Measurements from ENCODE around the gene RAB28.
"Not testable (repeated sequence)": the region's sequence is repeated elsewhere in the genome, so short reads cannot be mapped to it uniquely, and the experiment has no call there.

RAB28 gene

DNA sequence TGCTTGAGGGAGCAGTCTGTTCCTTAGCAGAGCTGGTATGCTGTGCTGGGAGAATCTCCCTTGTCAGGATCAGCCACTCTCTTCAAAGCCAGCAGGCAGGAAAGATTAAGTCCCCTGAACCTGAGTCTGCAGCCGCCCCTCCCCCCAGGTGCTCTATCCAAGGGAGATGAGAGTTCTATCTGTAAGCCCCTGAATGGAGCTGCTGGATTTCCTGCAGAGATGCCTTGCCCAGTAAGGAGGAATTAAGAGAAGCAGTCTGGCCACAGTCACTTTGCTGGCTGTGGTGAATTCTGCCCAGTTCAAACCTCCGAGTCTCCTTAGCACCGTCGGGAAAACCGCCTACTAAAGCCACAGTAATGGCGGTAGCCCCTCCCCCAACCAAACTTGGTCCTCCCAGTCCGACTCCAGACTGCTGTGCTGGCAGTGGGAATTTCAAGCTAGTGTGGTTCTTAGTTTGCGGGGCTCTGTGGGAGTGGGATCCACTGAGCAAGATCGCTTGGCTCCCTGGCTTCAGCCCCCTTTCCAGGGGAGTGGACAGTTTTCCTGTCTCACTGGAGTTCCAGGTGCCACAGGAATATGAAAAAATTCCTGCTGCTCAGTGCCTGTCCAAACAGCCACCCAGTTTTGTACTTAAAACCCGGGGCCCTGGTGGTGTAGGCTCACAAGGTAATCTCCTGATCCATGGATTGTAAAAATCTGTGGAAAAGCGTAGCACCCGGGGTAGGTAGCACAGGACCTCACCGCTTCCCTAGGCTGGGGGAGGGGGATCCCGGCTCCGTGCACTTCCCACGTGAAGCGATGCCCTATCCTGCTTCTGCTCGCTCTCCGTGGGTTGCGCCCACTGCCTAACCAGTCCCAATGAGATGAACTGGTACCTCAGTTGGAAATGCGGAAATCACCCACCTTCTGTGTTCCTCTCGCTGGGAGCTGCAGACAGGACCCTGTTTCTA, 38.0 kb downstream of the RAB28 start:
- DNase-seq = no peak

DNA sequence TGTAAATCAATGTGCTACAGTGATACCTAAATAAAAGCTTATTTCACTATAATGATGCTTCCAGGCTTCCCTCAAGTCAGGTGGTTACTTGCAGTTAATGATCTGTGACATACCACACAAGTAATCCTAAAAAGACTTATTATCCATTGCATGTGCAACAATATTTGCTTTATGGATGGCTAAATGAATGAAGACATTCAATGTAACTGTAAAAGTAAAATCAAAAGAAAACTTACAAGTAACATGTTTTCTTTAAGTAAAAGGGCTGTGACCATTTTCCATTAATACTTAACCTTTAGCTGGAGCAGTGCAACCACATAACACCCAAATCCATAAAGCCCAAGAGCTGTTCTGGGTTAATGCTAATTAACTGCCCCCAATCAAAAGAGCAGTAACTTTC, 42.6 kb downstream of the RAB28 start:
- no peak for DNase-seq

GRCh38 chr4:13436962-13437361, 47.2 kb downstream of the RAB28 start:
- no peak for DNase-seq

GRCh38 chr4:13432453-13432852, 51.7 kb downstream of the RAB28 start:
- DNase-seq = no peak

DNA sequence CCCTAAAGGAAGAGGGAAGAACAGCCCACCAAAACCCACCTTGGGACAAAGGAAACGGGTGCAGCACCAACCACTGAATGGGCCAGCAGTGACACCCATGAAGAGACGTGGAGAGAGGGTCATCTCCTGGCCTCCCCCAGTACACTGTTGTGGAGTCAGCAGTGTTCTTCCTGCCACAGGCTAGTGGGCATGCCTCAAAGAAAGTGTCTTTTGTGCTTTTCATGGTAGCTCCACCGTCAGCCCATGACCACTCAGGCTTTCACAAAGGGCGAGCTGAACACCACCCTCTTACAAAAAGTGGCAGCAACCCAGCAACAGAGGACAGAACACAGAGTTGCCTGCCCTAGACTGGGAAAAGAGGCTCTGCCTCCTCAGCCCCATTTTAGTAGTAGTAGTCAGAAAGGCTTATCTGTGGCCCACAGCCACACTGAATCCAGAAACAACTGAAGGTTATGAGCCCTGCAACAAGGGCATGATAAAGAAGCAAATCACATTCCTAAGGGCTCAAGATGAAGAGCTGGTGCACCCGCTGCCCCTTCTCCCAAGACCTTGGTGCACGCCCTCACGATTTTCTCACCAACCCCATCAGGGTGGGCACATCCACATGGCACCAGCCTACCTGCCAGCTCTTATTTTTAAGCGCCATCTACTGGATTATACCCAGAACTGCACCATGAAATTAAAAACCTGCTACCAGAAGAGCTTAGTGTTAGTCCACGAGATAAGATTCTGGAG, 53.1 kb downstream of the RAB28 start:
- no peak for DNase-seq

DNA sequence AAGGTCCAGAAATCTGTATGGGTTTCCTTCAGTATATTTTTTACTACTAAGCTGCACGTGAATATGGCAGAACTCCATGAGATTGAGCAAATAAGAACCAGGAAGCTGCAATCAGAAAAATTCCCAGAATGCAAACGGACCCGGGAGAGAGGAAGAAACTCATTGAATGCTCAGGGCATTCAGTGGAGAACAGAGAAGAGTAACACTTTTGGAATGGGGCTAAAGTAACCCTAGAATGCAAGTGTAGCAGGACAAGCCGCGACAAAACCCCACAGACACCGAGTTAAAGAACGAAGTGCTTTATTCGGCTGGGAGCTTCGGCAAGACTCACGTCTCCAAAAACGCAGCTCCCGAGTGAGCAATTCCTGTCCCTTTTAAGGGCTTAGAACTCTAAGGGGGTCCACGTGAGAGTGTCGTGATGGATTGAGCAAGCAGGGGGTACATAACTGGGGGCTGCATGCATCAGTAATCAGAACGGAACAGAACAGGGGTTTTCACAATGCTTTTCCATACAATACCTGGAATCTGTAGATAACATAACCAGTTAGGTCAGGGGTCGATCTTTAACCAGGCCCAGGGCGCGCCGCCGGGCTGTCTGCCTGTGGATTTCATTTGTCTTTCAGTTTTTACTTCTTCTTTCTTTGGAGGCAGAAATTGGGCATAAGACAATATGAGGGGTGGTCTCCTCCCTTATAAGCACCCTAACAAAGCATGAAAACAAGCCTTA, 56.4 kb downstream of the RAB28 start:
- DNase-seq = no peak

- no peak for DNase-seq
Measured at GRCh38 chr4:13415068-13415785, 68.9 kb downstream of the RAB28 start.

GRCh38 chr4:13413729-13414437, 70.3 kb downstream of the RAB28 start:
- no peak for DNase-seq

- no peak for DNase-seq
Measured at GRCh38 chr4:13411942-13412341, 72.2 kb downstream of the RAB28 start.

DNA sequence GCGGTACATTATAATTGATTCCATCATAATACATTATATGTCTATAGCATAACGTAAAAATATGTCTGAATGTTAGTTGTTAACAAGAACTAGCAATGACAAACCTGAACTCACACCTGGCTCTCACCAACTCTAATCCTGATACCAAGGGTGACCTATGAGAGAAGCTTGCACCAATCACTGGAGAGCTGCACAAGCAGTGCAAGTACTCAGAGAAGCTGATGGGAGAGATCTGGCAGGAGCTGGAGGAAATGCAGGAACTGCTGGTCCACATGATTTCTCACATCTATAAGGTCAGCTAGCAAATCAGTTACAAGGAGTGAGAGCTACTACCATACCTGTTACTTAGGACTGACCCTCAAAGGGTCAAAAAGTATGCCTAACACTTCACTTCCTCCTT, 74.8 kb downstream of the RAB28 start:
- no peak for DNase-seq

DNA sequence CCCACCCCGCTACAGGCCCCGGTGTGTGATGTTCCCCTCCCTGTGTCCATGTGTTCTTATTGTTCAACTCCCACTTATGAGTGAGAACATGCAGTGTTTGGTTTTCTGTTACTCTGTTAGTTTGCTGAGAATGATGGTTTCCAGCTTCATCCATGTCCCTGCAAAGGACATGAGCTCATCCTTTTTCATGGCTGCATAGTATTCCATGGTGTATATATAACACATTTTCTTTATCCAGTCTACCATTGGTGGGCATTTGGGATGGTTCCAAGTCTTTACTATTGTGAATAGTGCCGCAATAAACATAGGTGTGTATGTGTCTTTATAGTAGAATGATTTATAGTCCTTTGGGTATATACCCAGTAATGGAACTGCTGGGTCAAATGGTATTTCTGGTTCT, 78.0 kb downstream of the RAB28 start:
- not testable (repeated sequence) for DNase-seq

- DNase-seq = no peak
Measured at GRCh38 chr4:13403833-13404232, 80.3 kb downstream of the RAB28 start.

DNA sequence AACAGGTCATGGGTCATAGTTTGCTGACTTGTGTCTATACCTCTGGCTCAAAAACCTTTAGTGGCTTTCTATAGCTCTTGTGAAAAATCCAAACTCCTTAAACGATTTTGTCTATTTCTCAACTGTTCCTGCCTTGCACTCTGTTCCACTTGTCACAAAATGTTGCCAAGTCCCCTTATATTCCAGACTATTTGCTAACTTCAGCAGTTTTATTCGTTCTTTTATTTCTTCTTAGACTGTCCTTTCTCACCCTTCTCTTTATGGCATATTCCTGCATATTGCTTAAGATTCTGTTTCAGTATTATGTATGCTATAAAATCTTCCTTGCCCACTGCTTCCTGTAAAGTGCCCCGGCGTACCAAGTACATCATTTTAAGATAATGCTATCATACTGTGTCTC, 80.8 kb downstream of the RAB28 start:
- DNase-seq = no peak

- DNase-seq = no peak
Measured at GRCh38 chr4:13399257-13399656, 84.9 kb downstream of the RAB28 start.

GRCh38 chr4:13396161-13396560, 88.0 kb downstream of the RAB28 start:
- no peak for DNase-seq

DNA sequence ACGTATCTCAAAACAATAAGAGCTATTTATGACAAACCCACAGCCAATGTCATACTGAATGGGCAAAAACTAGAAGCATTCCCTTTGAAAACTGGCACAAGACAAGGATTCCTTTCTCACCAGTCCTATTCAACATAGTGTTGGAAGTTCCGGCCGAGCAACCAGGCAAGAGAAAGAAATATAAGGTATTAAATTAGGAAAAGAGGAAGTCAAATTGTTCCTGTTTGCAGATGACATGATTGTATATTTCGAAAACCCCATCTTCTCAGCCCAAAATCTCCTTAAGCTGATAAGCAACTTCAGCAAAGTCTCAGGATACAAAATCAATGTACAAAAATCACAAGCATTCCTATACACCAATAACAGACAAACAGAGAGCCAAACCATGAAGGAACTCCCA, 94.2 kb downstream of the RAB28 start:
- not testable (repeated sequence) for DNase-seq

DNA sequence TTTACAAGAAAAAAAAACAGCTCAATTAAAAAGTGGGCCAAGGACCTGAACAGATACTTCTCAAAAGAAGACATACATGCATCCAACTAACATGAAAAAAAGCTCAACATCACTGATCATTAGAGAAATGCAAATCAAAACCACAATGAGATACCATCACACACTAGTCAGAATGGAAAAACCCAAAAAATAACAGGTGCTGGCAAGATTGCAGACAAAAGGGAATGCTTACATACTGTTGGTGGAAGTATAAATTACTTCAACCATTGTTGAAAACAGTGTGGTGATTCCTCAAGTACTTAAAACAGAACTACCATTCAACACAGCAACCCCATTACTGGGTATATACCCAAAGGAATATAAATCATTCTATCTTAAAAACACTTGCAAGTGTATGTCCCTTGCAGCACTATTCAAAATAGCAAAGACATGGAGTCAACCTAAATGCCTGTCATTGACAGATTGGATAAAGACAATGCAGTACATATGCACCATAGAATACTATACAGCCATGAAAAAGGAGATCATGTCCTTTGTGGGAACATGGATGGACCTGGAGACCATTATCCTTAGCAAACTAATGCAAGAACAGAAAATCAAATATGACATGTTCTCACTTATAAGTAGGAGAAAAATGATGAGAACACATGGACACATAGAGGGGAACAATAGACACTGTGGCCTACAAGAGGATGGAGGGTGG, 97.6 kb downstream of the RAB28 start:
- no peak for DNase-seq

- no peak for DNase-seq
Measured at GRCh38 chr4:13384055-13384454, 100.1 kb downstream of the RAB28 start.

GRCh38 chr4:13378973-13379759, 105.0 kb downstream of the RAB28 start:
- DNase-seq = no peak

DNA sequence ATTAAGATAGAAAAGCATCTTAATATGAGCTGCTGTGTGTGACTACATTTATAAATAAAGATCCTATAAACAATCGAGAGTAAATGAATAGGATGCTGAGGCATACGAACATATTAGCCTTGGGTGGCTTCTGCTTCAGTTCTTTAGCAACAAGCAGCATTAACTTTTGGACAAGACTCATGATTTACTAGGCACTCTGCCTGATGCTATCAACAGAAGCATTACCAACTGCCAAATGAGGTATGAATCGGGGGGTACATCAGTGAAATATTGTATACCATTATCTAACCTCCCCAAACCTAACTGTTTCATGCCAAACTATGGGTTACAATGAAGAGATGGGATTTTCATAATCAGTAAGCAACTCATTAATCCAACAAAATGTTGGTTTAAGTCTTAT, 113.1 kb downstream of the RAB28 start:
- no peak for DNase-seq

DNA sequence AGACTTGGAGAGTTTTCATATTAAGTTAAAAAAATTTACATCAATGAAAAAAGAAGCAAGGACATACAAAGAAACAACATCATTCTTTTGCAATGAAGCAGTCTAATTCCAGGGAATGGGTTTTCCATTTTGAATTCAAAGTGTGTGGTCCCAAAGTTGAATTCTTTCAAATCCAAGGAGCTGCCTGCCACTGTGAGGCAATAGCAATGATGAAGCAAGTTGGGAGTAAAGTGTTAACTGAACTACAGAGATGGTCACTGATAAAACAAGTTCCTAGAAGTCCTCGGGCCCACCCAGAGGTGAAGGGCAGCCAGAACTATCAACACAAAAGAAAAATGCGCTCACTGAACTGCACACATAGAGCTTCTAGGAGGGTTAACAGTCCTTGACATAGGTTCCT, 115.9 kb downstream of the RAB28 start:
- DNase-seq = no peak

All from activated CD4-positive, alpha-beta T cell treated with anti-CD3 and anti-CD28 coated beads for 1 hour (primary cell).